Parathyroid adenoma (tissue), 2 donors: ENCODE measurements around the gene CSRNP3.

Source experiments
- H2AFZ ChIP-seq: fragments of 300-600 bp; sonication (generic); one replicate; pipeline ENCODE4 v1.7.0; 2017; ENCODE audit warnings: antibody characterized with exemption, mild to moderate bottlenecking
- H3K27ac ChIP-seq: fragments of 300-600 bp; sonication (generic); one replicate; pipeline ENCODE4 v1.7.0; 2017
- H3K27me3 ChIP-seq: fragments of 300-600 bp; sonication (generic); one replicate; pipeline ENCODE4 v1.7.0; 2017; ENCODE audit warnings: low read length; ENCODE audit not compliant: control insufficient read depth, insufficient read depth
- H3K36me3 ChIP-seq: fragments of 300-600 bp; sonication (generic); one replicate; pipeline ENCODE4 v1.7.0; 2017; ENCODE audit warnings: low read length; ENCODE audit not compliant: control insufficient read depth, insufficient read depth
- H3K4me1 ChIP-seq: fragments of 300-600 bp; sonication (generic); one replicate; pipeline ENCODE4 v1.7.0; 2017; ENCODE audit warnings: control low read depth
- H3K4me2 ChIP-seq: fragments of 300-600 bp; sonication (generic); one replicate; pipeline ENCODE4 v1.7.0; 2017; ENCODE audit warnings: low read length
- H3K4me3 ChIP-seq: fragments of 300-600 bp; sonication (generic); one replicate; pipeline ENCODE4 v1.7.0; 2017; ENCODE audit warnings: low read depth, low read length
- H3K79me2 ChIP-seq: fragments of 300-600 bp; sonication (generic); one replicate; pipeline ENCODE4 v1.7.0; 2017; ENCODE audit warnings: control low read depth
- H3K9ac ChIP-seq: fragments of 300-600 bp; sonication (generic); one replicate; pipeline ENCODE4 v1.7.0; 2017; ENCODE audit warnings: mild to moderate bottlenecking
- H3K9me3 ChIP-seq: fragments of 300-600 bp; sonication (generic); one replicate; pipeline ENCODE4 v1.7.0; 2017; ENCODE audit warnings: low read length; ENCODE audit not compliant: control insufficient read depth
- CTCF ChIP-seq: fragments of 300-600 bp; sonication (generic); IDR thresholded peaks from one replicate; pipeline ENCODE4 v1.7.0; 2017; ENCODE audit warnings: antibody characterized with exemption, mild to moderate bottlenecking
- donor health status: primary hyperparathyroidism.

The CSRNP3 gene

GRCh38 chr2:165700531-165700930, 231.0 kb downstream of the CSRNP3 start:
- no peaks in the 10 kb centered on the region for H3K4me1 ChIP-seq
- H3K27me3 ChIP-seq: no peaks in the 10 kb centered on the region
- no peaks in the 10 kb centered on the region for H3K79me2 ChIP-seq
- H3K27ac ChIP-seq: no peak overlapping the region
- H3K9me3 ChIP-seq: no peaks in the 10 kb centered on the region
- no peak overlapping the region for H3K4me2 ChIP-seq
- no peak overlapping the region for H3K9ac ChIP-seq
- H3K36me3 ChIP-seq: no peaks in the 10 kb centered on the region
- no peak for TF ChIP-seq CTCF
- H2AFZ ChIP-seq: no peak overlapping the region
- no peak overlapping the region for H3K4me3 ChIP-seq

- Histone ChIP-seq H3K4me2 (no peak overlapping the region), H3K79me2 (no peaks in the 10 kb centered on the region)
Measured at GRCh38 chr2:165701147-165701546, 231.6 kb downstream of the CSRNP3 start.

GRCh38 chr2:165706960-165707487, 237.5 kb downstream of the CSRNP3 start:
- Histone ChIP-seq H3K4me1 (no peaks in the 10 kb centered on the region), H3K4me3 (no peak overlapping the region), H3K79me2 (no peaks in the 10 kb centered on the region), H3K4me2 (no peak overlapping the region), H3K9me3 (no peaks in the 10 kb centered on the region), H2AFZ (no peak overlapping the region), H3K36me3 (no peaks in the 10 kb centered on the region), H3K27ac (no peak overlapping the region), H3K27me3 (no peaks in the 10 kb centered on the region), H3K9ac (no peak overlapping the region)
- TF ChIP-seq CTCF: no peak

More at GRCh38 chr2:165701147-165701546, 231.6 kb downstream of the CSRNP3 start:
- no peaks in the 10 kb centered on the region for H3K36me3 ChIP-seq
- no peak overlapping the region for H2AFZ ChIP-seq
- H3K9me3 ChIP-seq: no peaks in the 10 kb centered on the region
- no peak overlapping the region for H3K4me3 ChIP-seq
- no peaks in the 10 kb centered on the region for H3K27me3 ChIP-seq
- no peaks in the 10 kb centered on the region for H3K4me1 ChIP-seq
- no peak overlapping the region for H3K27ac ChIP-seq
- no peak for TF ChIP-seq CTCF
- H3K9ac ChIP-seq: no peak overlapping the region

- H3K27ac ChIP-seq: no peak overlapping the region
- H3K27me3 ChIP-seq: no peaks in the 10 kb centered on the region
- H3K9me3 ChIP-seq: no peaks in the 10 kb centered on the region
- TF ChIP-seq CTCF: no peak
- no peak overlapping the region for H3K9ac ChIP-seq
- no peak overlapping the region for H3K4me2 ChIP-seq
- no peaks in the 10 kb centered on the region for H3K36me3 ChIP-seq
- H3K4me3 ChIP-seq: no peak overlapping the region
- no peaks in the 10 kb centered on the region for H3K79me2 ChIP-seq
- no peaks in the 10 kb centered on the region for H3K4me1 ChIP-seq
- no peak overlapping the region for H2AFZ ChIP-seq
Measured at GRCh38 chr2:165716091-165716490, 246.6 kb downstream of the CSRNP3 start.

GRCh38 chr2:165718610-165719210, 249.2 kb downstream of the CSRNP3 start:
- Histone ChIP-seq H3K4me1 (no peaks in the 10 kb centered on the region), H3K79me2 (no peaks in the 10 kb centered on the region), H3K36me3 (no peaks in the 10 kb centered on the region), H3K4me3 (no peak overlapping the region), H3K27ac (no peak overlapping the region), H2AFZ (no peak overlapping the region), H3K9ac (no peak overlapping the region), H3K9me3 (no peaks in the 10 kb centered on the region), H3K4me2 (no peak overlapping the region), H3K27me3 (no peaks in the 10 kb centered on the region)
- no peak for TF ChIP-seq CTCF
